HG02588 (cell line): ENCODE results near the gene DPH1.

Source experiments
- ATAC-seq: cut with Tn5 transposase; IDR thresholded peaks from one replicate; pipeline ENCODE4 v1.9.1; 2021; ENCODE audit warnings: mild to moderate bottlenecking, moderate library complexity; ENCODE audit not compliant: unreplicated experiment

Gene DPH1

GRCh38 chr17:2060681-2061440, 30.9 kb downstream of the DPH1 start:
- no peak for ATAC-seq

- ATAC-seq, result no peak
These were observed 31.5 kb downstream of the DPH1 start for GRCh38 chr17:2061441-2061958.

GRCh38 chr17:2062571-2063183, 32.7 kb downstream of the DPH1 start:
- ATAC-seq, result no peak

- no peak for ATAC-seq
These were observed 33.6 kb downstream of the DPH1 start for GRCh38 chr17:2063261-2064146.

DNA sequence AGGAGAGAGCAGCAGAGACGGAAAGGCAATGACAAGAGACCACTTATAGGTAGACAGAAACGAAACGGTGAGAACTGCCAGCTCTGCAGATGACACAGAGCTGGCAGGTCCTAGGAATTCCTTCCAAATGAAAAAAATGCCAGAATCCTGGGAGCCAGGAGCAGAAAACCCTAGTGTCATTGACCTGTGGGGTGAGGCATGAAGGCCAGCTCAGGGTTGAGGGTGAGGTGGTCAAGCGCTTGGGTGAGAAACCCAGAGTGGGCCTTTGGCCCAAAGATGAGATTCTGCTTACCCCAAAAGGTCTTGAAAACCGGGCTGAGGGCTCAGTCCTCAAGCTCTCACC, 34.2 kb downstream of the DPH1 start:
- ATAC-seq, result no peak

DNA sequence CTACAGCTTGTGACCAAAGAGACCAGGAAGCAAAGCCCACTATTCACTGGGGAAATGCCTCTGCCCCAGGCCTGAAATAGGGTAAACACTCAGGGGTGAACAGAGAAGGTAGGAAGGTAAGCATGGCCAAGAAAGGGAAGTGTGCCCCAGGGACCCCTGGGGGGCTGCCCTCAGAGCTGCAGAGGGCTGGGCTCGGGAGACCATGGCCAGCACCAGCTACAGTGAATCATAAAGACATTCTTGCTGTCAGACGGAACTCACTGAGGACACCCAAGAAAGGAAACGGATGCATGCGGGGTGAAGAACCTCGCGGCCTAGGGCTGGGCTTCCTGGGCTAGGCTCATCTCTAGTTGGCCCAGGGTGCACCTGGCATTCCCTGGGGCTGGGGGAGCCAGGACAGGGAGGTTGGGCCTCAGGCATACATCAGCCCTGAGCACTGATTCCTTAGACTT, 34.6 kb downstream of the DPH1 start:
- ATAC-seq, result no peak

GRCh38 chr17:2064980-2065785, 35.2 kb downstream of the DPH1 start:
- no peak for ATAC-seq

- no peak for ATAC-seq
These were observed 36.0 kb downstream of the DPH1 start for GRCh38 chr17:2065949-2066400.

GRCh38 chr17:2067048-2067561, 37.2 kb downstream of the DPH1 start:
- ATAC-seq, result no peak

GRCh38 chr17:2067608-2068024, 37.7 kb downstream of the DPH1 start:
- no peak for ATAC-seq

GRCh38 chr17:2068031-2068518, 38.1 kb downstream of the DPH1 start:
- ATAC-seq, result no peak

GRCh38 chr17:2068519-2069051, 38.6 kb downstream of the DPH1 start:
- ATAC-seq, result no peak

GRCh38 chr17:2070241-2071023, 40.5 kb downstream of the DPH1 start:
- ATAC-seq, result peak; percentile 76

DNA sequence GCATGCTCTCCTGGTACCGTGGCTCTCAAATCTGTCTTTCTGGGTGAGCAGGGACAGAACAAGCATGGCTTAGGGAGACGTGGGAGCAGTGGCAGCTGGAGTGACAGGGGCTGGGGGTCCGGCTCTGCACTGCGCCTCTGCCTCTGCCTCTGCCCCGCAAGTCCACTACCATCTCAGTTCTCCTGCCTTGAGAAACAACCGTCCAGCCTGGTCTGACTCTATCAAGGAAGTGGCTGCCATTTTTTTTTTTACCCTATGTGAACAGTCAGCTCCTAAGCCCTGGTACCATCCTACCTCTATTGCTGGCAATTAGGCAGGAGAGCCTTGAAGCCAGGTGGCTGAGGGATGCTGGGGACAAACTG, 41.1 kb downstream of the DPH1 start:
- no peak for ATAC-seq

DNA sequence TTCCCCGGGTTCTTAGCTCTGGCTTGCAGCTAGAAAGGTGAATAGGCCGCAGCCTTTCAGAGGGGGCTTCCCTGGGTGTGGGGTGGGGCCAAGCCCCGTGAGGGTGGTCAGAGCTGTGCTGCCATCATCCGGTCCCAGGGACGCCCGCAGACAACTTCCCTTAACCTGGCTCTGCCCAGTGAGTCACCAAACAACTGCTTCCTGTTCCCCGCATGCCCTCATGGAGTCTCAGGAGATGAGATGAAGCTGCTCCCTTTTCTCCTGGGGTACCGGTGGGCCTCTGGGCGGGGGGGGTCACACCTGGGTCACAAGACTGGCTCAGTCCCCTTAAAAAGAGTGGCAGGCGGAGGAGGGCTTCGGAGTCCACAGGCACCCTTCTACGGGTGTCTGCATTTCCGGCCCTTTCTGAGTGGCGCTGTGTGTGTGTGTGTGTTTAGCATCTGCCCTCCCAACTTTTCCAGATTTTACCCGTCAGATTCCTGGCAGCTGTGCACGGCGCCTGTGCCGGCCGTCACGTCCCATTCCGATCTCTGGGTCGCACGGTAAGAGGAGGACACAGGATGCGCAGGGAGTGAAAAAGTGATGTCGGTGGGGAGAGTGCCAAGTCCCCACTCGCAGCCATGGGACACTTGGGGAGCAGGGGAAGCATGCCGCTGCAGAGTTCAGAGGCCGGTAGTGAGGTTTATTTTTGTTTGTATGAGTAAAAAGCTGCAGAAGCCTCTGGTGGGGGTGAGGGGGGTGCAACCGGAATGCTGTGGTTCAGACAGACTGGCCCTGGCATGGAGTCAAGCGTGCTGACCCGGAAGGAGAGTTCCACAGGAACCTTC, 41.7 kb downstream of the DPH1 start:
- no peak for ATAC-seq

DNA sequence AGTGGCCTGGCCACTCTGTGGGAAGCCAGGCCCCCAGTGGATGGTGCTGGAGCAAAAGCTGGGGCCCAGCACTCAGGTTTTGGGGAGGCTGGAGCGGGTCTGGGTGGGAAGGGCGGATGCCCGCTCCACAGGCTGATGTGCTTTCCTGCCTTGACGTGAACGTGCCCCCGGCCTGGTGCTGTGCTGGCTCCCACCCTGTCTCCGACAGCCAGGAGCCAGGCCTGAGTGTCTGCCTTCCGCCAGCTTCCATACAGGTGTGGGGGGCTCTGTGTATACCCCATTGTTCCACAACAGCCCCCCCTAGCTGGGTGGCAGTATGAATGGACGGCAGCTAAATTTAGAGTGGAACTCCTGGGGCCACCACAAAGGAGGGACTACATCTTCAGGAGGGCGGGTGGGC, 45.0 kb downstream of the DPH1 start:
- ATAC-seq, result no peak

- ATAC-seq, result no peak
These were observed 45.6 kb downstream of the DPH1 start for GRCh38 chr17:2075336-2076086.
